GM12878 (cell line): ENCODE results near the gene SNX8. TPM values are rescaled to one million over a fixed set of nuclear protein-coding genes. Genes with fewer than 3 reads are reported as not detected.

Source experiments
- ATAC-seq: fragments of 200-7000 bp; cut with Tn5 transposase; 3 replicates; pipeline ENCODE4 v1.9.1; 2020; ENCODE audit warnings: mild to moderate bottlenecking, moderate library complexity
- BruUV-seq: library from RNA; stranded (reverse); fragments of 400-500 nt; replicated peaks from 2 replicates; lab custom pipeline; 2021; lab: Mats Ljungman, UMichigan
- CTCF ChIA-PET: fragments of 300-600 bp; sonication (Branson Sonifier 250); formaldehyde crosslinking; extraction: SDS; loops from one replicate; lab custom pipeline; 2021; ENCODE audit warnings: inconsistent platforms; lab: Yijun Ruan, JAX
- POLR2A ChIA-PET: fragments of 350-600 bp; formaldehyde crosslinking; extraction: SDS; loops from one replicate; lab custom pipeline; 2021; ENCODE audit warnings: inconsistent platforms; lab: Charles Lee
- RAD21 ChIA-PET: fragments of 300-600 bp; sonication (Branson Sonifier 250); formaldehyde crosslinking; loops from one replicate; lab custom pipeline; 2023; ENCODE audit warnings: antibody characterized with exemption; ENCODE audit not compliant: unreplicated experiment; lab: Charles Lee
- SMC1A ChIA-PET: fragments of 300-600 bp; sonication (Branson Sonifier 250); formaldehyde crosslinking; loops from one replicate; lab custom pipeline; 2023; ENCODE audit not compliant: unreplicated experiment, uncharacterized antibody; lab: Charles Lee
- DNase-seq: peaks from one replicate; pipeline ENCODE4 v3.0.0-alpha.2; 2011; ENCODE audit warnings: low read depth, low spot score
- FAIRE-seq: peaks from 3 replicates; lab custom pipeline; 2011; peaks lifted over from hg19 to GRCh38; lab: Jason Lieb, UNC
- H2AFZ ChIP-seq: 2 replicates; pipeline ENCODE4 v1.6.0; 2011; ENCODE audit warnings: low read depth, low read length, control low read depth; ENCODE audit not compliant: control insufficient read depth
- H3K27ac ChIP-seq: 2 replicates; pipeline ENCODE4 v1.5.1; 2011; ENCODE audit warnings: control low read depth; ENCODE audit not compliant: control insufficient read depth, insufficient read depth
- H3K27me3 ChIP-seq, 2 experiments: replicated peaks in 1 of 2; 2 replicates each; pipeline versions ENCODE4 v1.6.0 to v1.6.1; 2011; ENCODE audit warnings: low read length in 1 of 2; ENCODE audit not compliant: control insufficient read depth in 2 of 2, insufficient read depth in 2 of 2
- H3K36me3 ChIP-seq, 2 experiments: 2 replicates each; pipeline ENCODE4 v1.5.1; 2011; ENCODE audit warnings: low read length in 1 of 2; ENCODE audit not compliant: control insufficient read depth in 2 of 2, insufficient read depth in 2 of 2
- H3K4me1 ChIP-seq: 2 replicates; pipeline ENCODE4 v1.6.1; 2011; ENCODE audit warnings: mild to moderate bottlenecking, low read length, moderate library complexity, mixed read lengths; ENCODE audit not compliant: control insufficient read depth, insufficient read depth
- H3K4me2 ChIP-seq: 2 replicates; pipeline ENCODE4 v1.6.0; 2011; ENCODE audit warnings: control low read depth; ENCODE audit not compliant: control insufficient read depth, insufficient read depth
- H3K4me3 ChIP-seq: fragments of 200-600 bp; sonication (generic); 2 replicates; pipeline ENCODE4 v1.5.1; 2016
- H3K79me2 ChIP-seq: 2 replicates; pipeline ENCODE4 v1.6.0; 2011; ENCODE audit warnings: low read length; ENCODE audit not compliant: control insufficient read depth, insufficient read depth
- H3K9ac ChIP-seq: 2 replicates; pipeline ENCODE4 v1.8.0; 2011; ENCODE audit warnings: low read length, control low read depth, mixed read lengths; ENCODE audit not compliant: control insufficient read depth, insufficient read depth
- H3K9me3 ChIP-seq: replicated peaks from 3 replicates; pipeline ENCODE4 v1.5.1; 2011; ENCODE audit warnings: mild to moderate bottlenecking, low read length; ENCODE audit not compliant: control insufficient read depth, insufficient read depth
- H4K20me1 ChIP-seq: 2 replicates; pipeline ENCODE4 v1.6.0; 2011; ENCODE audit not compliant: control insufficient read depth, insufficient read depth
- CBX5 ChIP-seq: sonication (generic); IDR thresholded peaks from 2 replicates; pipeline ENCODE4 v1.6.1; 2016; ENCODE audit warnings: low read depth, moderate library complexity, mild to moderate bottlenecking, inconsistent platforms
- CHD1 ChIP-seq: IDR thresholded peaks from 2 replicates; pipeline ENCODE4 v1.6.1; 2012; ENCODE audit warnings: low read depth, low read length, improper control_type of control experiment
- EGR1 ChIP-seq, 2 experiments: IDR thresholded peaks; 1 replicate in 1 of 2; 2 replicates in 1 of 2; pipeline ENCODE4 v1.6.1; 2011 to 2012; ENCODE audit warnings: low read depth in 2 of 2, low read length in 2 of 2, borderline replicate concordance in 1 of 2, mild to moderate bottlenecking in 1 of 2, moderate library complexity in 1 of 2
- MTA3 ChIP-seq: IDR thresholded peaks from 2 replicates; pipeline ENCODE4 v1.6.1; 2012; ENCODE audit warnings: low read length, inconsistent platforms, borderline replicate concordance
- MXI1 ChIP-seq: fragments of 150-350 bp; IDR thresholded peaks from 2 replicates; pipeline ENCODE4 v1.6.1; 2011; ENCODE audit warnings: low read depth, mild to moderate bottlenecking, inconsistent platforms, low read length, improper control_type of control experiment
- MYB ChIP-seq: fragments of 150-350 bp; IDR thresholded peaks from 2 replicates; pipeline ENCODE4 v1.6.1; 2014; ENCODE audit warnings: mild to moderate bottlenecking, low read depth, low read length, borderline replicate concordance
- POU2F2 ChIP-seq: IDR thresholded peaks from 3 replicates; pipeline ENCODE4 v1.6.1; 2011; ENCODE audit warnings: low read depth, mild to moderate bottlenecking, low read length, borderline replicate concordance
- RAD51 ChIP-seq: fragments of 450-650 bp; IDR thresholded peaks from 2 replicates; pipeline ENCODE4 v1.6.1; 2016; ENCODE audit warnings: moderate library complexity, mild to moderate bottlenecking, inconsistent platforms
- RBBP5 ChIP-seq: fragments of 200-600 bp; sonication (generic); conservative IDR thresholded peaks from 2 replicates; pipeline ENCODE4 v1.6.1; 2016
- SMARCA5 ChIP-seq: fragments of 450-650 bp; IDR thresholded peaks from 2 replicates; pipeline ENCODE4 v1.6.1; 2017; ENCODE audit warnings: mild to moderate bottlenecking
- SPI1 ChIP-seq: IDR thresholded peaks from 2 replicates; pipeline ENCODE4 v1.6.1; 2011; ENCODE audit warnings: low read depth, mild to moderate bottlenecking, low read length, moderate library complexity, borderline replicate concordance; ENCODE audit not compliant: insufficient read depth
- WGBS: methylation state at CpG from one replicate; pipeline ENCODE4 v1.1.6; 2016; ENCODE audit warnings: low lambda C conversion rate; ENCODE audit not compliant: insufficient replicate concordance, insufficient coverage; ENCODE audit errors: missing lambda C conversion rate; 5-methylcytosine and 5-hydroxymethylcytosine counted together
- in situ Hi-C: fragments of 300-500 bp; cut with MboI; formaldehyde crosslinking; loops from 9 replicates; pipeline ENCODE4 v1.14.3; 2018; ENCODE audit warnings: mixed read lengths
- intact Hi-C: fragments of 100-400 bp; cut with micrococcal nuclease; formaldehyde crosslinking; loops from one replicate; pipeline ENCODE4 v1.14.2; 2022; ENCODE audit not compliant: unreplicated experiment
- polyA plus RNA-seq, 11 experiments: library from polyadenylated mRNA; depleted of rRNA in 4 of 11; unstranded in 6 of 11; stranded (reverse) in 5 of 11; fragments of >200 nt; fragmentation: Nextera tagmentation in 4 of 11; fragmentation: Illumina TruSeq in 1 of 11; extraction: Ambion mirVana in 4 of 11; extraction: Trizol in 1 of 11; gene quantifications; 1 replicate in 1 of 11; 2 replicates in 10 of 11; pipeline versions ENCODE4 v1.2.1 to v1.2.3, GENCODE V29; 2011 to 2016; ENCODE audit warnings: inconsistent platforms in 2 of 11, missing spikeins in 2 of 11, low read depth in 1 of 11
- total RNA-seq, 4 experiments: library from RNA; depleted of rRNA in 3 of 4; stranded (reverse); fragments of >200 nt in 3 of 4; fragmentation: Illumina TruSeq in 1 of 4; extraction: Trizol in 1 of 4; gene quantifications; 2 replicates each; pipeline versions ENCODE4 v1.2.1 to v1.2.3, GENCODE V29; 2013 to 2021
- TF ChIP-seq, protein P1 (sequence below): IDR thresholded peaks from 2 replicates; pipeline ENCODE4 v1.6.1; 2012; ENCODE audit warnings: low read depth, low read length, improper control_type of control experiment
- TF ChIP-seq, protein P2 (sequence below): fragments of 150-350 bp; IDR thresholded peaks from 2 replicates; pipeline ENCODE4 v1.6.1; 2014; ENCODE audit warnings: mild to moderate bottlenecking, low read depth, low read length

SNX8 gene
- total and polyA plus RNA-seq, 10 of the 15 experiments (the other 5 are each of a cell fraction or from before 2014, with no cell fraction given), result 6.4 to 210 (median 97.6) TPM

DNA sequence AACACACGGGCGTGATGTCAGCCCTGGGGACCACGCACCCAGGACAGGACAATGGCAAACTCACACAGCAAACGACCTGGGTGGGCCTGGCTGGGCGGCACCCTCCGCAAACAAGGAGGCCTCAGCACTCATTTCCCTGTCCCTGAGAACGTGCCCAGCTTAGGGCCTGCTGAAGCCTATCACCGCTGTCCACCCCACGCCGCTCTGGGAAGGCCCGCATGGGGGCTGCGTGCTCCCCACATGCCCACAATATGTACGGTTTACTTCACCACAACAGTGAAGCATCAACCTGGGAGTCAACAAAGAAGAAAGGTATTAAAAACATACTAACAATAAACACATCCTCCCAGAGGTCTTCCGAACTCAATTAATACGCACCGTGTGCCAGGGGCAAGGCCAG lies 93.7 kb downstream of the SNX8 start:
- TF ChIP-seq CHD1 (no peak), POU2F2 (no peak), EGR1 (IDR thresholded peaks at IDR 0.05; ENCODE audit: borderline replicate concordance in 1 of 2, low read depth in 2 of 2, low read length in 2 of 2) (no peak), SMARCA5 (no peak), MYB (no peak), RAD51 (no peak), MTA3 (no peak), RBBP5 (no peak), CBX5 (no peak), MXI1 (no peak), SPI1 (no peak)
- TF ChIP-seq, protein P1, sequence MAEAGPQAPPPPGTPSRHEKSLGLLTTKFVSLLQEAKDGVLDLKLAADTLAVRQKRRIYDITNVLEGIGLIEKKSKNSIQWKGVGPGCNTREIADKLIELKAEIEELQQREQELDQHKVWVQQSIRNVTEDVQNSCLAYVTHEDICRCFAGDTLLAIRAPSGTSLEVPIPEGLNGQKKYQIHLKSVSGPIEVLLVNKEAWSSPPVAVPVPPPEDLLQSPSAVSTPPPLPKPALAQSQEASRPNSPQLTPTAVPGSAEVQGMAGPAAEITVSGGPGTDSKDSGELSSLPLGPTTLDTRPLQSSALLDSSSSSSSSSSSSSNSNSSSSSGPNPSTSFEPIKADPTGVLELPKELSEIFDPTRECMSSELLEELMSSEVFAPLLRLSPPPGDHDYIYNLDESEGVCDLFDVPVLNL, result no peak
- TF ChIP-seq, protein P2, sequence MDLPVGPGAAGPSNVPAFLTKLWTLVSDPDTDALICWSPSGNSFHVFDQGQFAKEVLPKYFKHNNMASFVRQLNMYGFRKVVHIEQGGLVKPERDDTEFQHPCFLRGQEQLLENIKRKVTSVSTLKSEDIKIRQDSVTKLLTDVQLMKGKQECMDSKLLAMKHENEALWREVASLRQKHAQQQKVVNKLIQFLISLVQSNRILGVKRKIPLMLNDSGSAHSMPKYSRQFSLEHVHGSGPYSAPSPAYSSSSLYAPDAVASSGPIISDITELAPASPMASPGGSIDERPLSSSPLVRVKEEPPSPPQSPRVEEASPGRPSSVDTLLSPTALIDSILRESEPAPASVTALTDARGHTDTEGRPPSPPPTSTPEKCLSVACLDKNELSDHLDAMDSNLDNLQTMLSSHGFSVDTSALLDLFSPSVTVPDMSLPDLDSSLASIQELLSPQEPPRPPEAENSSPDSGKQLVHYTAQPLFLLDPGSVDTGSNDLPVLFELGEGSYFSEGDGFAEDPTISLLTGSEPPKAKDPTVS, result no peak
- ChIA-PET CTCF (no interaction called here), SMC1A (no interaction called here), RAD21 (no interaction called here), POLR2A (no interaction called here)
- H3K27ac ChIP-seq, result no peak overlapping the region
- no peaks in the 10 kb centered on the region for H3K9me3 ChIP-seq
- no peaks in the 10 kb centered on the region for H3K27me3 ChIP-seq
- BruUV-seq, result no TSS peak
- H3K36me3 ChIP-seq, result peaks cover 18 to 59% of the 10 kb centered on the region in 2 experiments
- 91% methylated on average over 16 of the region's 16 CpGs for WGBS
- in situ Hi-C loops (no loop called here), intact Hi-C loops (no loop called here)
- no peak overlapping the region for H2AFZ ChIP-seq
- peaks cover 2% of the 10 kb centered on the region; the same call in 1 of the 2 replicates for H4K20me1 ChIP-seq
- no peak overlapping the region for H3K9ac ChIP-seq
- no peak overlapping the region for H3K4me2 ChIP-seq
- no peak for FAIRE-seq
- no peak for DNase-seq
- no peaks in the 10 kb centered on the region for H3K79me2 ChIP-seq
- H3K4me1 ChIP-seq, result no peaks in the 10 kb centered on the region
- ATAC-seq, result no peak
- H3K4me3 ChIP-seq, result no peak overlapping the region
